K562 (cell line): Measurements from ENCODE around the gene GMDS. TPM values are rescaled to one million over a fixed set of nuclear protein-coding genes. Genes with fewer than 3 reads are reported as not detected.

Source experiments
- ATAC-seq: fragments of 200-7000 bp; cut with Tn5 transposase; 3 replicates; pipeline ENCODE4 v1.9.1; 2020; ENCODE audit warnings: moderate library complexity
- BruUV-seq: library from RNA; stranded (reverse); fragments of 400-500 nt; replicated peaks from 2 replicates; lab custom pipeline; 2021; lab: Mats Ljungman, UMichigan
- CTCF ChIA-PET: fragments of 300-600 bp; formaldehyde crosslinking; extraction: SDS; loops from one replicate; lab custom pipeline; 2021; ENCODE audit warnings: low intra/inter-chr PET ratio; lab: Yijun Ruan, JAX
- POLR2A ChIA-PET: fragments of 300-600, 350-650 bp; sonication (Branson Sonifier 250); formaldehyde crosslinking; extraction: SDS; loops from one replicate; lab custom pipeline; 2021; ENCODE audit warnings: antibody characterized with exemption, inconsistent platforms; lab: Yijun Ruan, JAX
- DNase-seq, 4 experiments: peaks; one replicate each; pipeline versions ENCODE4 v3.0.0 to v3.0.0-alpha.2; 2011 to 2018; ENCODE audit warnings: low spot score in 3 of 4, mixed read lengths in 3 of 4; ENCODE audit errors: extremely low read depth in 1 of 4
- FAIRE-seq: peaks from 2 replicates; lab custom pipeline; 2011; peaks lifted over from hg19 to GRCh38; lab: Jason Lieb, UNC
- H2AFZ ChIP-seq: 2 replicates; pipeline ENCODE4 v1.6.0; 2011; ENCODE audit warnings: low read depth, low read length, control low read depth, inconsistent platforms
- H3K27ac ChIP-seq: fragments of 200-600 bp; 3 replicates; pipeline ENCODE4 v1.8.0; 2011; ENCODE audit warnings: low read depth, mild to moderate bottlenecking, control low read depth, inconsistent platforms, low read length, moderate library complexity, mixed read lengths; ENCODE audit errors: extremely low read depth
- H3K27me3 ChIP-seq, 2 experiments: fragments of 300-600 bp in 1 of 2; 2 replicates in 1 of 2; 3 replicates in 1 of 2; pipeline versions ENCODE4 v1.6.0 to v1.8.0; 2011; ENCODE audit warnings: inconsistent platforms in 2 of 2, low read length in 2 of 2, mild to moderate bottlenecking in 1 of 2, mixed read lengths in 1 of 2, moderate library complexity in 1 of 2; ENCODE audit not compliant: control insufficient read depth in 2 of 2, insufficient read depth in 2 of 2
- H3K36me3 ChIP-seq: fragments of 300-600 bp; 3 replicates; pipeline ENCODE4 v1.8.0; 2011; ENCODE audit warnings: mild to moderate bottlenecking, low read length, inconsistent platforms; ENCODE audit not compliant: control insufficient read depth, insufficient read depth
- H3K4me1 ChIP-seq, 2 experiments: fragments of 200-600 bp in 1 of 2; replicated peaks in 1 of 2; 2 replicates in 1 of 2; 3 replicates in 1 of 2; pipeline versions ENCODE4 v1.5.1 to v1.8.0; 2011; ENCODE audit warnings: inconsistent platforms in 2 of 2, low read length in 2 of 2, mild to moderate bottlenecking in 1 of 2, mixed read lengths in 1 of 2, moderate library complexity in 1 of 2; ENCODE audit not compliant: control insufficient read depth in 2 of 2, insufficient read depth in 2 of 2
- H3K4me2 ChIP-seq: 2 replicates; pipeline ENCODE4 v1.6.1; 2011; ENCODE audit warnings: low read length, control low read depth, inconsistent platforms, mixed read lengths; ENCODE audit not compliant: insufficient read depth
- H3K4me3 ChIP-seq: fragments of 200-600 bp; sonication (generic), shearing (Covaris generic); 2 replicates; pipeline ENCODE4 v1.5.1; 2016; ENCODE audit warnings: control low read depth, inconsistent platforms
- H3K79me2 ChIP-seq: fragments of 200-600 bp; 3 replicates; pipeline ENCODE4 v1.8.0; 2011; ENCODE audit warnings: low read length, inconsistent platforms; ENCODE audit not compliant: control insufficient read depth, insufficient read depth
- H3K9ac ChIP-seq, 2 experiments: 2 replicates each; pipeline versions ENCODE4 v1.6.0 to v1.6.1; 2011; ENCODE audit warnings: low read depth in 2 of 2, low read length in 2 of 2, control low read depth in 1 of 2, inconsistent platforms in 1 of 2, mild to moderate bottlenecking in 1 of 2, mixed read lengths in 1 of 2; ENCODE audit not compliant: insufficient read depth in 1 of 2
- H3K9me1 ChIP-seq: one replicate; pipeline ENCODE4 v1.6.0; 2011; ENCODE audit warnings: inconsistent platforms, mild to moderate bottlenecking, low read length, moderate library complexity; ENCODE audit not compliant: control insufficient read depth, insufficient read depth
- H3K9me3 ChIP-seq: replicated peaks from 2 replicates; pipeline ENCODE4 v1.5.1; 2011; ENCODE audit warnings: low read depth, low read length, inconsistent platforms; ENCODE audit not compliant: control insufficient read depth, insufficient read depth
- H4K20me1 ChIP-seq: replicated peaks from 2 replicates; pipeline ENCODE4 v1.6.1; 2011; ENCODE audit warnings: low read length, inconsistent platforms, mixed read lengths; ENCODE audit not compliant: control insufficient read depth, insufficient read depth
- CHD1 ChIP-seq: fragments of 200-600 bp; sonication (generic); IDR thresholded peaks from one replicate; pipeline ENCODE4 v1.6.1; 2012; ENCODE audit warnings: mild to moderate bottlenecking, moderate library complexity, low read length, inconsistent platforms
- DACH1 ChIP-seq: fragments of 450-650 bp; IDR thresholded peaks from 2 replicates; pipeline ENCODE4 v1.6.1; 2018; ENCODE audit not compliant: partially characterized antibody
- PBX2 ChIP-seq, 2 experiments: IDR thresholded peaks in 1 of 2; conservative IDR thresholded peaks in 1 of 2; 2 replicates each; pipeline ENCODE4 v1.6.1; 2016; ENCODE audit warnings: low read depth in 2 of 2, mild to moderate bottlenecking in 1 of 2, missing compliant biosample characterization in 1 of 2, missing genetic modification characterization in 1 of 2, moderate library complexity in 1 of 2
- POLR2G ChIP-seq: fragments of 200-400 bp; formaldehyde crosslinking; IDR thresholded peaks from 2 replicates; pipeline ENCODE4 v1.6.1; 2017; ENCODE audit warnings: low read depth, mild to moderate bottlenecking, antibody characterized with exemption, low read length, moderate library complexity
- U2AF1 ChIP-seq: fragments of 200-400 bp; formaldehyde crosslinking; optimal IDR thresholded peaks from 2 replicates; pipeline ENCODE3; 2017; ENCODE audit warnings: mild to moderate bottlenecking, low read depth, low read length, moderate library complexity
- ZNF175 ChIP-seq: fragments of 200-800 bp; sonication (Bioruptor generic); IDR thresholded peaks from 2 replicates; pipeline ENCODE4 v1.6.1; 2016; ENCODE audit warnings: low read depth, mild to moderate bottlenecking, missing genetic modification characterization, missing compliant biosample characterization
- ZNF277 ChIP-seq: fragments of 250-450 bp; sonication (Bioruptor Pico); IDR thresholded peaks from 2 replicates; pipeline ENCODE4 v1.8.0; 2022; ENCODE audit warnings: inconsistent platforms, mild to moderate bottlenecking, moderate library complexity, borderline replicate concordance
- ZNF696 ChIP-seq: fragments of 250-450 bp; sonication (Bioruptor Pico); conservative IDR thresholded peaks from 2 replicates; pipeline ENCODE4 v1.4.0; 2020; ENCODE audit warnings: mild to moderate bottlenecking, moderate library complexity
- WGBS: fragments of 100-300 bp; shearing (Covaris generic); methylation state at CpG from one replicate; pipeline ENCODE4 v1.1.6; 2016; ENCODE audit warnings: low coverage, mixed read lengths; ENCODE audit not compliant: insufficient coverage; ENCODE audit errors: missing lambda C conversion rate; 5-methylcytosine and 5-hydroxymethylcytosine counted together
- in situ Hi-C: fragments of 300-500 bp; cut with MboI; formaldehyde crosslinking; loops from 4 replicates; pipeline ENCODE4 v1.15.0; 2018; ENCODE audit warnings: inconsistent platforms, mixed read lengths
- intact Hi-C: fragments of 100-400 bp; cut with micrococcal nuclease; formaldehyde crosslinking; loops from 2 replicates; pipeline ENCODE4 v1.14.2; 2022
- polyA plus RNA-seq, 8 experiments: library from polyadenylated mRNA; depleted of rRNA in 4 of 8; stranded (reverse) in 5 of 8; unstranded in 3 of 8; fragments of >200 nt; fragmentation: Nextera tagmentation in 2 of 8; fragmentation: Illumina TruSeq in 1 of 8; extraction: Ambion mirVana in 2 of 8; extraction: Trizol in 1 of 8; gene quantifications; 2 replicates each; pipeline versions ENCODE4 v1.2.1 to v1.2.3, GENCODE V29; 2011 to 2014; ENCODE audit warnings: inconsistent platforms in 1 of 8, missing spikeins in 1 of 8
- total RNA-seq, 7 experiments: library from RNA; depleted of rRNA in 6 of 7; stranded (reverse); fragments of >200 nt in 6 of 7; fragmentation: Illumina TruSeq in 2 of 7; extraction: Trizol in 2 of 7; gene quantifications; 2 replicates each; pipeline versions ENCODE4 v1.2.1 to v1.2.3, GENCODE V29; 2011 to 2021; ENCODE audit warnings: low replicate concordance in 1 of 7
- TF ChIP-seq, protein P1 (sequence below), 2 experiments: fragments of 450-650 bp in 1 of 2; sonication (generic) in 1 of 2; formaldehyde crosslinking in 1 of 2; IDR thresholded peaks in 1 of 2; conservative IDR thresholded peaks in 1 of 2; 2 replicates each; pipeline versions ENCODE4 v1.6.1 to v1.8.1; 2016 to 2023; ENCODE audit warnings: mild to moderate bottlenecking in 2 of 2, moderate library complexity in 2 of 2, inconsistent platforms in 1 of 2, missing genetic modification reagents in 1 of 2

The GMDS gene
- total and polyA plus RNA-seq, 9 of the 15 experiments (the other 6 are each of a cell fraction or from before 2014, with no cell fraction given), result 0.48 to 31.8 (median 13.4) TPM

GRCh38 chr6:1906609-1907008 lies 338.8 kb downstream of the GMDS start:
- H3K27ac ChIP-seq, result no peak overlapping the region
- ChIA-PET CTCF (no interaction called here), POLR2A (no interaction called here)
- WGBS, result 9% methylated on average over 6 of the region's 6 CpGs
- no peaks in the 10 kb centered on the region for H3K9me3 ChIP-seq
- H4K20me1 ChIP-seq, result peaks cover 10% of the 10 kb centered on the region; the same call in 1 of the 2 replicates
- FAIRE-seq, result no peak
- H3K4me3 ChIP-seq, result no peak overlapping the region
- no peaks in the 10 kb centered on the region for H3K36me3 ChIP-seq
- H3K27me3 ChIP-seq, result peaks cover 0 to 18% of the 10 kb centered on the region in 2 experiments; a peak in 2 of 5 replicates
- H3K4me2 ChIP-seq, result no peak overlapping the region
- no peak for DNase-seq
- TF ChIP-seq ZNF175 (CRISPR knock-in tag), result no peak
- TF ChIP-seq, protein P1, sequence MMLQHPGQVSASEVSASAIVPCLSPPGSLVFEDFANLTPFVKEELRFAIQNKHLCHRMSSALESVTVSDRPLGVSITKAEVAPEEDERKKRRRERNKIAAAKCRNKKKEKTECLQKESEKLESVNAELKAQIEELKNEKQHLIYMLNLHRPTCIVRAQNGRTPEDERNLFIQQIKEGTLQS (IDR thresholded peaks at IDR 0.05), result no peak
- TF ChIP-seq, protein P1 (CRISPR knock-in tag; conservative IDR thresholded peaks at IDR 0.05), result no peak
- TF ChIP-seq, all 486 proteins: peak for 0
- ATAC-seq, result no peak
- in situ Hi-C loops, result no loop called here
- Histone ChIP-seq H3K9ac (no peak overlapping the region), H3K9me1 (no peaks in the 10 kb centered on the region), H3K79me2 (no peaks in the 10 kb centered on the region), H3K4me1 (no peaks in the 10 kb centered on the region), H2AFZ (no peak overlapping the region)
- intact Hi-C loops, result no loop called here
- BruUV-seq, result no TSS peak

GRCh38 chr6:1906014-1906413 lies 339.4 kb downstream of the GMDS start:
- no TSS peak for BruUV-seq
- no peak for DNase-seq
- Histone ChIP-seq H3K4me2 (no peak overlapping the region), H3K36me3 (no peaks in the 10 kb centered on the region), H3K79me2 (no peaks in the 10 kb centered on the region), H3K4me1 (no peaks in the 10 kb centered on the region), H3K9me1 (no peaks in the 10 kb centered on the region), H3K27me3 (peaks cover under 1 to 19% of the 10 kb centered on the region in 2 experiments; a peak in 3 of 5 replicates), H3K4me3 (no peak overlapping the region), H3K9ac (no peak overlapping the region), H2AFZ (no peak overlapping the region), H3K9me3 (no peaks in the 10 kb centered on the region), H4K20me1 (peaks cover 10% of the 10 kb centered on the region; the same call in 1 of the 2 replicates), H3K27ac (no peak overlapping the region)
- in situ Hi-C loops, result no loop called here
- no peak for FAIRE-seq
- 5% methylated on average over 1 of the region's 1 CpG for WGBS
- ChIA-PET POLR2A (no interaction called here), CTCF (no interaction called here)
- intact Hi-C loops, result no loop called here
- ATAC-seq, result no peak
- TF ChIP-seq ZNF277 (CRISPR knock-in tag), result no peak
- no peak for TF ChIP-seq DACH1
- TF ChIP-seq CHD1, result no peak
- no peak for TF ChIP-seq ZNF696
- TF ChIP-seq POLR2G, result no peak
- no peak for TF ChIP-seq PBX2 (CRISPR knock-in tag; IDR thresholded peaks at IDR 0.05; ENCODE audit: low read depth)
- no peak for TF ChIP-seq PBX2 (tag; conservative IDR thresholded peaks at IDR 0.05; ENCODE audit: low read depth)
- no peak for TF ChIP-seq U2AF1
